DOHH2 (cell line): ENCODE results near the gene LTB4R2.

Source experiments
- EZH2phosphoT487 ChIP-seq: fragments of 200-600 bp; sonication (generic); IDR thresholded peaks from 2 replicates; pipeline ENCODE4 v1.6.1; 2017; ENCODE audit warnings: borderline replicate concordance, mild to moderate bottlenecking, antibody characterized with exemption, low read length, moderate library complexity, mixed read lengths
- TF ChIP-seq, protein P1 (sequence below): fragments of 200-600 bp; sonication (generic); IDR thresholded peaks from one replicate; pipeline ENCODE4 v1.5.1; 2014; ENCODE audit warnings: antibody characterized with exemption, mild to moderate bottlenecking, low read depth, low read length; ENCODE audit not compliant: poor library complexity, severe bottlenecking

DNA sequence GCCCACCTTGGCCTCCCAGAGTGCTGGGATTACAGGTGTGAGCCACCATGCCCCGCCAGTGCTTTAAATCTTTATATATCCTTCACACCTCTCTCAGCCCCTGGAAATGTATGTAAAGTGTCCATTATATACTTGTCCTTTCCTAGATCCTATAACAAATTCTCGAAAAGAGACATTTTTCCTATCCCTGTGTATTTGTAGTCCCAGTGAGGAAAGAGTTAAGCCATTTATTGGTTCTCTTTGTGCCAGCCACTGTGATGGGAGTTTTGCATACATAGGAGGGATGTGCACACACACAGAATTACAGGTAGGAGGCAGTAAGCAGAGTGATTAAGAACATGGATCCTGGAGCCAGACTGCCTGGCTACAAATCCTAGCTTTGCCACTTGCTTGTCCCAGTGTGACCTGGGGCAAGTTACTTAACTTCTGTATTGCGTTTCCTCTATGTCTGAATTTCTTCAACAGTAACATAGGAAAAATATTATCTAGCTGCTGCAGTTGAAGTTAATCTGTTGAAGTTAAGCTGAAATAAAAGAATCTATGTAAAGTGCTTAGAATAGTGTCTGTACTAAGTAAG, 36.4 kb upstream of the LTB4R2 start:
- TF ChIP-seq, protein P1, sequence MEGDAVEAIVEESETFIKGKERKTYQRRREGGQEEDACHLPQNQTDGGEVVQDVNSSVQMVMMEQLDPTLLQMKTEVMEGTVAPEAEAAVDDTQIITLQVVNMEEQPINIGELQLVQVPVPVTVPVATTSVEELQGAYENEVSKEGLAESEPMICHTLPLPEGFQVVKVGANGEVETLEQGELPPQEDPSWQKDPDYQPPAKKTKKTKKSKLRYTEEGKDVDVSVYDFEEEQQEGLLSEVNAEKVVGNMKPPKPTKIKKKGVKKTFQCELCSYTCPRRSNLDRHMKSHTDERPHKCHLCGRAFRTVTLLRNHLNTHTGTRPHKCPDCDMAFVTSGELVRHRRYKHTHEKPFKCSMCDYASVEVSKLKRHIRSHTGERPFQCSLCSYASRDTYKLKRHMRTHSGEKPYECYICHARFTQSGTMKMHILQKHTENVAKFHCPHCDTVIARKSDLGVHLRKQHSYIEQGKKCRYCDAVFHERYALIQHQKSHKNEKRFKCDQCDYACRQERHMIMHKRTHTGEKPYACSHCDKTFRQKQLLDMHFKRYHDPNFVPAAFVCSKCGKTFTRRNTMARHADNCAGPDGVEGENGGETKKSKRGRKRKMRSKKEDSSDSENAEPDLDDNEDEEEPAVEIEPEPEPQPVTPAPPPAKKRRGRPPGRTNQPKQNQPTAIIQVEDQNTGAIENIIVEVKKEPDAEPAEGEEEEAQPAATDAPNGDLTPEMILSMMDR = peak; percentile 35
- TF ChIP-seq EZH2phosphoT487 = no peak
